ENCODE results near the gene FXYD7.
"Not testable (repeated sequence)": the region's sequence is repeated elsewhere in the genome, so short reads cannot be mapped to it uniquely, and the experiment has no call there.

Gene FXYD7

GRCh38 chr19:35166100-35167063 lies 23.3 kb downstream of the FXYD7 start:
- no peak for DNase-seq (ENCODE audit: low read depth)

GRCh38 chr19:35167251-35168119 lies 24.4 kb downstream of the FXYD7 start:
- DNase-seq (ENCODE audit: low read depth): no peak

GRCh38 chr19:35168196-35168595 lies 25.1 kb downstream of the FXYD7 start:
- no peak for DNase-seq (ENCODE audit: low read depth)

GRCh38 chr19:35169221-35169995 lies 26.4 kb downstream of the FXYD7 start:
- no peak for DNase-seq (ENCODE audit: low read depth)

- no peak for DNase-seq (ENCODE audit: low read depth)
Observed at GRCh38 chr19:35170359-35171061, 27.5 kb downstream of the FXYD7 start.

GRCh38 chr19:35171730-35172129 lies 28.7 kb downstream of the FXYD7 start:
- no peak for DNase-seq (ENCODE audit: low read depth)

GRCh38 chr19:35174226-35174625 lies 31.2 kb downstream of the FXYD7 start:
- no peak for DNase-seq (ENCODE audit: low read depth)

GRCh38 chr19:35176181-35176570 lies 33.1 kb downstream of the FXYD7 start:
- no peak for DNase-seq (ENCODE audit: low read depth)

- no peak for DNase-seq (ENCODE audit: low read depth)
Observed at GRCh38 chr19:35177377-35178274, 34.6 kb downstream of the FXYD7 start.

- DNase-seq (ENCODE audit: low read depth): no peak
Observed at GRCh38 chr19:35178701-35179100, 35.6 kb downstream of the FXYD7 start.

- no peak for DNase-seq (ENCODE audit: low read depth)
Observed at GRCh38 chr19:35179830-35180229, 36.8 kb downstream of the FXYD7 start.

- no peak for DNase-seq (ENCODE audit: low read depth)
Observed at GRCh38 chr19:35181387-35181786, 38.3 kb downstream of the FXYD7 start.

GRCh38 chr19:35184267-35184666 lies 41.2 kb downstream of the FXYD7 start:
- DNase-seq (ENCODE audit: low read depth): no peak

GRCh38 chr19:35184884-35185283 lies 41.8 kb downstream of the FXYD7 start:
- DNase-seq (ENCODE audit: low read depth): no peak

- no peak for DNase-seq (ENCODE audit: low read depth)
Observed at GRCh38 chr19:35194012-35194984, 51.2 kb downstream of the FXYD7 start.

- DNase-seq (ENCODE audit: low read depth): no peak
Observed at GRCh38 chr19:35195830-35196229, 52.8 kb downstream of the FXYD7 start.

- DNase-seq (ENCODE audit: low read depth): not testable (repeated sequence)
Observed at GRCh38 chr19:35196861-35197260, 53.8 kb downstream of the FXYD7 start.

GRCh38 chr19:35199481-35199880 lies 56.4 kb downstream of the FXYD7 start:
- no peak for DNase-seq (ENCODE audit: low read depth)

Measured in stimulated activated CD8-positive, alpha-beta memory T cell treated with anti-CD3 and anti-CD28 coated beads, Interleukin-12 subunit alpha, Interleukin-12 subunit beta, amount 100 ng/mL, for 1 hour (primary cell).